Gastroesophageal sphincter (tissue), 3 donors: ENCODE measurements around the gene TPGS1.

Experiments used
- CTCF ChIP-seq, 4 experiments: fragments of 200-600 bp in 2 of 4; fragments of 450-650 bp in 2 of 4; sonication (generic) in 1 of 4; IDR thresholded peaks; one replicate each; pipeline ENCODE4 v1.5.1; 2017 to 2019; ENCODE audit warnings: antibody characterized with exemption in 4 of 4, mild to moderate bottlenecking in 2 of 4, moderate library complexity in 2 of 4
- EP300 ChIP-seq: sonication (generic); formaldehyde crosslinking; IDR thresholded peaks from one replicate; pipeline ENCODE4 v1.6.1; 2017; ENCODE audit warnings: antibody characterized with exemption, mild to moderate bottlenecking
- POLR2A ChIP-seq, 2 donors: fragments of 450-650 bp; IDR thresholded peaks; one replicate each; pipeline ENCODE4 v1.6.1; 2017; ENCODE audit warnings: antibody characterized with exemption in 2 of 2, mild to moderate bottlenecking in 2 of 2, moderate library complexity in 1 of 2
- POLR2AphosphoS5 ChIP-seq: sonication (generic); formaldehyde crosslinking; IDR thresholded peaks from one replicate; pipeline ENCODE4 v1.6.1; 2017; ENCODE audit warnings: antibody characterized with exemption

DNA sequence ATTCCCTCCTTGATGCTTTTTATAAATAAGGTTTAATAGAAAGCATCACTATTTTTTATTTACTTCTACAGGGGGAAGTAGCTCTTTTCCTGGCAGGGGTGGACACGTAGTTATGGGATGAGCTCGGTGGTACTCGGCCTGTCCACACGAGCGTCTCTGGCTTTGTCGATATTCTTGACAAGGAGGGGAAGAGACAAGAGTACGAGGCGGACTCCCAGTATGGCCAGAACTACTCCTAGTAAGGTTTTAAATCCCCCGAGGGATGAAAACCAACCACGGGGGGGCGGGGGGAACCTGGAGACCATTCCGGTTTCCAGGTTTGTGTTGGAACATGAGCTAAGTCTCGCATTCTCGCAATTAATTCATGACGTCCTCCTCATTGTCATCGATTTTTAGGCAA lies 59.5 kb downstream of the TPGS1 start:
- TF ChIP-seq CTCF (IDR thresholded peaks at IDR 0.05) (no peak), EP300 (no peak), POLR2A (IDR thresholded peaks at IDR 0.05) (no peak), POLR2AphosphoS5 (no peak)
